Liver (tissue), 9 donors: ENCODE results near the gene FLRT2. TPM values are rescaled to one million over a fixed set of nuclear protein-coding genes. Genes with fewer than 3 reads are reported as not detected.

Experiments used
- DNase-seq: peaks from one replicate; pipeline ENCODE4 v3.0.0-alpha.2; 2017; ENCODE audit warnings: low spot score
- H3K27ac ChIP-seq, 2 donors: one replicate each; pipeline ENCODE4 v1.7.0; 2013; ENCODE audit warnings: inconsistent platforms in 2 of 2, low read length in 2 of 2, control low read depth in 1 of 2, low read depth in 1 of 2, mild to moderate bottlenecking in 1 of 2
- H3K27me3 ChIP-seq, 4 donors: one replicate each; pipeline versions ENCODE4 v1.6.1 to v1.7.0; 2013; ENCODE audit warnings: low read length in 3 of 4, inconsistent platforms in 1 of 4, mild to moderate bottlenecking in 1 of 4, moderate library complexity in 1 of 4; ENCODE audit not compliant: control insufficient read depth in 4 of 4, insufficient read depth in 4 of 4
- H3K36me3 ChIP-seq, 4 donors: one replicate each; pipeline versions ENCODE4 v1.6.1 to v1.7.0; 2013; ENCODE audit warnings: low read length in 3 of 4, mild to moderate bottlenecking in 3 of 4, low read depth in 1 of 4, moderate library complexity in 1 of 4; ENCODE audit not compliant: control insufficient read depth in 4 of 4, insufficient read depth in 3 of 4
- H3K4me1 ChIP-seq, 4 donors: one replicate each; pipeline versions ENCODE4 v1.6.1 to v1.7.0; 2013; ENCODE audit warnings: low read length in 3 of 4, mild to moderate bottlenecking in 3 of 4, moderate library complexity in 1 of 4; ENCODE audit not compliant: control insufficient read depth in 4 of 4, insufficient read depth in 4 of 4
- H3K4me3 ChIP-seq, 3 donors: one replicate each; pipeline versions ENCODE4 v1.6.1 to v1.7.0; 2013; ENCODE audit warnings: low read length in 3 of 3, control low read depth in 1 of 3, low read depth in 1 of 3, mild to moderate bottlenecking in 1 of 3
- H3K9ac ChIP-seq, 2 donors: one replicate each; pipeline ENCODE4 v1.7.0; 2013; ENCODE audit warnings: low read length in 2 of 2, mild to moderate bottlenecking in 2 of 2, moderate library complexity in 2 of 2, control low read depth in 1 of 2, low read depth in 1 of 2
- H3K9me3 ChIP-seq, 4 donors: one replicate each; pipeline versions ENCODE4 v1.6.1 to v1.7.0; 2013; ENCODE audit warnings: low read length in 3 of 4; ENCODE audit not compliant: control insufficient read depth in 4 of 4
- ATF3 ChIP-seq: IDR thresholded peaks from 2 replicates; pipeline ENCODE4 v1.6.1; 2016; ENCODE audit warnings: antibody characterized with exemption
- CTCF ChIP-seq: fragments of 150-350 bp; IDR thresholded peaks from 2 replicates; pipeline ENCODE4 v1.5.1; 2017; ENCODE audit warnings: improper control_type of control experiment, low read depth, low read length; ENCODE audit not compliant: missing input control
- EGR1 ChIP-seq, 2 donors: IDR thresholded peaks; 2 replicates each; pipeline ENCODE4 v1.6.1; 2016 to 2018; ENCODE audit warnings: antibody characterized with exemption in 2 of 2, low read depth in 2 of 2
- FOXA1 ChIP-seq: IDR thresholded peaks from 2 replicates; pipeline ENCODE4 v1.6.1; 2016; ENCODE audit warnings: antibody characterized with exemption
- FOXA2 ChIP-seq: IDR thresholded peaks from 2 replicates; pipeline ENCODE4 v1.6.1; 2016; ENCODE audit warnings: antibody characterized with exemption
- GABPA ChIP-seq, 2 donors: IDR thresholded peaks in 1 of 2; conservative IDR thresholded peaks in 1 of 2; 2 replicates each; pipeline ENCODE4 v1.6.1; 2016; ENCODE audit warnings: antibody characterized with exemption in 2 of 2, mild to moderate bottlenecking in 1 of 2, moderate library complexity in 1 of 2
- HNF4A ChIP-seq, 2 donors: conservative IDR thresholded peaks; 2 replicates each; pipeline ENCODE4 v1.6.1; 2016; ENCODE audit warnings: antibody characterized with exemption in 2 of 2, mild to moderate bottlenecking in 2 of 2
- JUND ChIP-seq, 2 donors: IDR thresholded peaks; 2 replicates each; pipeline ENCODE4 v1.6.1; 2016; ENCODE audit warnings: antibody characterized with exemption in 2 of 2
- MAX ChIP-seq: IDR thresholded peaks from 2 replicates; pipeline ENCODE4 v1.6.1; 2016; ENCODE audit warnings: antibody characterized with exemption
- NR2F2 ChIP-seq: IDR thresholded peaks from 2 replicates; pipeline ENCODE4 v1.6.1; 2016; ENCODE audit warnings: antibody characterized with exemption
- RAD21 ChIP-seq, 2 donors: IDR thresholded peaks; 2 replicates each; pipeline ENCODE4 v1.6.1; 2016; ENCODE audit warnings: antibody characterized with exemption in 2 of 2, mild to moderate bottlenecking in 2 of 2
- RXRA ChIP-seq, 2 donors: IDR thresholded peaks; 2 replicates each; pipeline ENCODE4 v1.6.1; 2017 to 2018; ENCODE audit warnings: antibody characterized with exemption in 2 of 2, mild to moderate bottlenecking in 1 of 2
- SP1 ChIP-seq: IDR thresholded peaks from 2 replicates; pipeline ENCODE4 v1.6.1; 2018; ENCODE audit warnings: antibody characterized with exemption, mild to moderate bottlenecking
- TAF1 ChIP-seq: conservative IDR thresholded peaks from 2 replicates; pipeline ENCODE4 v1.6.1; 2016; ENCODE audit warnings: antibody characterized with exemption, mild to moderate bottlenecking
- YY1 ChIP-seq: IDR thresholded peaks from 2 replicates; pipeline ENCODE4 v1.6.1; 2016; ENCODE audit warnings: antibody characterized with exemption, mild to moderate bottlenecking
- WGBS: extraction: QIAGEN DNeasy Blood & Tissue Kit; methylation state at CpG from one replicate; pipeline ENCODE4 v1.1.7; 2013; 5-methylcytosine and 5-hydroxymethylcytosine counted together
- polyA plus RNA-seq, 2 donors: library from polyadenylated mRNA; stranded (reverse) in 1 of 2; unstranded in 1 of 2; fragments of 200-250 nt in 1 of 2; fragments of >200 nt in 1 of 2; fragmentation: Nextera tagmentation in 1 of 2; extraction: Ambion mirVana in 1 of 2; gene quantifications; one replicate each; pipeline versions ENCODE4 v1.2.1 to v1.2.3, GENCODE V29; 2013 to 2015
- total RNA-seq, 2 donors: library from RNA; depleted of rRNA; stranded (reverse); fragments of >200 nt; gene quantifications; one replicate each; pipeline ENCODE4 v1.2.3, GENCODE V29; 2014
- TF ChIP-seq, protein P1 (sequence below): IDR thresholded peaks from 2 replicates; pipeline ENCODE4 v1.6.1; 2016; ENCODE audit warnings: antibody characterized with exemption
- donor health status: healthy.
- donor health status: healthy.
- donor health status: healthy.
- donor health status: healthy.
- donor health status: healthy.

The FLRT2 gene
- total and polyA plus RNA-seq, 4 donors: 0.90 to 8.2 (median 1.8) TPM

DNA sequence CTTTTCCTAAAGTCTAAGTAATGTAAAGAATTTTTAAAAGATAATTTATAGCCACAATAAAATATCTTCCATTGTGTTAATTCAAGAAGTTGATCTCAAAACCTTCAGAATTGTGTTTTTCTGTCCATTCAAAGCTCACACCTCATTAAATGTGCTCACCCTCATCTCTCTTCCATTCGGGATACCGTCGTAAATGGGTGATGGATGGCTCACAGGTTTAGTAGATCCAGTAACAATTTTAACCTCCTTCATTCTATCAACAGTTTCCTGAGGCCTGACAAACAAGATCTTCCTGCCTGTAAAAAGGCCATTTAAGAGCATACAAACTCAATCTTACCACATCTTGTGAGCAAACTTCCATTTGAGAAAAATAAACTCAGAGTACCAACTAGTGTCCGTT lies 9.4 kb upstream of the FLRT2 start:
- no peaks in the 10 kb centered on the region for H3K9me3 ChIP-seq
- 75% methylated on average over 4 of the region's 4 CpGs for WGBS
- H3K4me1 ChIP-seq: no peaks in the 10 kb centered on the region
- no peak for DNase-seq
- no peaks in the 10 kb centered on the region for H3K27me3 ChIP-seq
- no peaks in the 10 kb centered on the region for H3K36me3 ChIP-seq
- H3K9ac ChIP-seq: no peak overlapping the region
- no peak overlapping the region for H3K27ac ChIP-seq
- no peak overlapping the region for H3K4me3 ChIP-seq
- no peak for TF ChIP-seq RAD21 (IDR thresholded peaks at IDR 0.05)
- no peak for TF ChIP-seq FOXA1
- no peak for TF ChIP-seq TAF1
- no peak for TF ChIP-seq CTCF
- no peak for TF ChIP-seq FOXA2
- no peak for TF ChIP-seq GABPA (IDR thresholded peaks at IDR 0.05 in 1 of 2, conservative IDR thresholded peaks at IDR 0.05 in 1 of 2)
- no peak for TF ChIP-seq NR2F2
- TF ChIP-seq ATF3: no peak
- TF ChIP-seq, protein P1, sequence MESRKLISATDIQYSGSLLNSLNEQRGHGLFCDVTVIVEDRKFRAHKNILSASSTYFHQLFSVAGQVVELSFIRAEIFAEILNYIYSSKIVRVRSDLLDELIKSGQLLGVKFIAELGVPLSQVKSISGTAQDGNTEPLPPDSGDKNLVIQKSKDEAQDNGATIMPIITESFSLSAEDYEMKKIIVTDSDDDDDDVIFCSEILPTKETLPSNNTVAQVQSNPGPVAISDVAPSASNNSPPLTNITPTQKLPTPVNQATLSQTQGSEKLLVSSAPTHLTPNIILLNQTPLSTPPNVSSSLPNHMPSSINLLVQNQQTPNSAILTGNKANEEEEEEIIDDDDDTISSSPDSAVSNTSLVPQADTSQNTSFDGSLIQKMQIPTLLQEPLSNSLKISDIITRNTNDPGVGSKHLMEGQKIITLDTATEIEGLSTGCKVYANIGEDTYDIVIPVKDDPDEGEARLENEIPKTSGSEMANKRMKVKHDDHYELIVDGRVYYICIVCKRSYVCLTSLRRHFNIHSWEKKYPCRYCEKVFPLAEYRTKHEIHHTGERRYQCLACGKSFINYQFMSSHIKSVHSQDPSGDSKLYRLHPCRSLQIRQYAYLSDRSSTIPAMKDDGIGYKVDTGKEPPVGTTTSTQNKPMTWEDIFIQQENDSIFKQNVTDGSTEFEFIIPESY: no peak
- no peak for TF ChIP-seq YY1

- Histone ChIP-seq H3K27ac (no peak overlapping the region), H3K9me3 (no peaks in the 10 kb centered on the region), H3K4me1 (no peaks in the 10 kb centered on the region), H3K36me3 (no peaks in the 10 kb centered on the region), H3K4me3 (no peak overlapping the region), H3K27me3 (peaks cover 0 to 2% (median under 1%) of the 10 kb centered on the region in 4 donors), H3K9ac (no peak overlapping the region)
- 81% methylated on average over 2 of the region's 2 CpGs for WGBS
- no peak for DNase-seq
- TF ChIP-seq JUND (IDR thresholded peaks at IDR 0.05): no peak
- no peak for TF ChIP-seq YY1
- TF ChIP-seq RXRA (IDR thresholded peaks at IDR 0.05): no peak
- TF ChIP-seq ATF3: no peak
- TF ChIP-seq MAX: no peak
- TF ChIP-seq NR2F2: no peak
- no peak for TF ChIP-seq HNF4A (conservative IDR thresholded peaks at IDR 0.05)
- no peak for TF ChIP-seq CTCF
- TF ChIP-seq TAF1: no peak
- TF ChIP-seq SP1: no peak
- TF ChIP-seq, protein P1: no peak
- TF ChIP-seq RAD21 (IDR thresholded peaks at IDR 0.05): no peak
- TF ChIP-seq EGR1 (IDR thresholded peaks at IDR 0.05; ENCODE audit: low read depth in 2 of 2): no peak
Measured at GRCh38 chr14:85523624-85524023, 6.3 kb upstream of the FLRT2 start.
